IgD-negative memory B cell (primary cell): ENCODE measurements around the gene ACSF3. TPM values are rescaled to one million over a fixed set of nuclear protein-coding genes. Genes with fewer than 3 reads are reported as not detected.
A peak's percentile ranks its signal among the peaks of the same experiment; 100 is the strongest.

ENCODE experiments used
- H3K27ac Mint-ChIP-seq, 3 donors: one replicate each; pipeline ENCODE4 v1.8.0; 2020 to 2022; ENCODE audit warnings: mild to moderate bottlenecking in 3 of 3, mixed read lengths in 3 of 3, moderate library complexity in 1 of 3
- H3K27me3 Mint-ChIP-seq: one replicate; pipeline ENCODE4 v1.8.0; 2021; ENCODE audit warnings: mixed read lengths
- H3K36me3 Mint-ChIP-seq: one replicate; pipeline ENCODE4 v1.8.0; 2020; ENCODE audit warnings: mild to moderate bottlenecking, mixed read lengths
- H3K4me1 Mint-ChIP-seq, 3 donors: one replicate each; pipeline ENCODE4 v1.8.0; 2020 to 2022; ENCODE audit warnings: mixed read lengths in 3 of 3, mild to moderate bottlenecking in 1 of 3
- H3K4me3 Mint-ChIP-seq, 4 donors: one replicate each; pipeline ENCODE4 v1.8.0; 2020 to 2022; ENCODE audit warnings: mild to moderate bottlenecking in 4 of 4, mixed read lengths in 4 of 4, moderate library complexity in 3 of 4
- H3K9me3 Mint-ChIP-seq, 3 donors: one replicate each; pipeline ENCODE4 v1.8.0; 2020 to 2021; ENCODE audit warnings: mixed read lengths in 3 of 3, mild to moderate bottlenecking in 1 of 3
- polyA plus RNA-seq: library from polyadenylated mRNA; unstranded; fragments of 300-500 nt; fragmentation: Illumina TruSeq; gene quantifications from one replicate; pipeline ENCODE4 v1.2.3, GENCODE V29; 2021

Gene ACSF3
- polyA plus RNA-seq, 1 donor from 2014 or later, result 53.9 TPM

GRCh38 chr16:89200124-89200849, 106.6 kb downstream of the ACSF3 start, which contains the start of gene SLC22A31:
Gene SLC22A31 (minus strand): TSS chr16:89200537. CDS start chr16:89200501, 36 bp downstream.
- peaks cover 3% of the 10 kb centered on the region in 3 donors for H3K9me3 Mint-ChIP-seq
- peaks cover 0 to 6% (median 0%) of the 10 kb centered on the region in 3 donors for H3K4me1 Mint-ChIP-seq
- H3K4me3 Mint-ChIP-seq, result peak within 1 kb of the TSS in 2 of 4 donors; percentile 23 to 85
- peaks cover 47% of the 10 kb centered on the region for H3K27me3 Mint-ChIP-seq
- peak within 1 kb of the TSS in 1 of 3 donors; percentile 75 for H3K27ac Mint-ChIP-seq
- no peaks in the 10 kb centered on the region for H3K36me3 Mint-ChIP-seq

- no peaks in the 10 kb centered on the region for H3K36me3 Mint-ChIP-seq
- peak overlapping the region in 1 of 3 donors; percentile 75 for H3K27ac Mint-ChIP-seq
- peaks cover 47% of the 10 kb centered on the region for H3K27me3 Mint-ChIP-seq
- H3K4me1 Mint-ChIP-seq, result peaks cover 0 to 6% (median 0%) of the 10 kb centered on the region in 3 donors
- H3K9me3 Mint-ChIP-seq, result peaks cover 3% of the 10 kb centered on the region in 3 donors
- peak overlapping the region in 2 of 4 donors; percentile 23 to 85 for H3K4me3 Mint-ChIP-seq
Measured at GRCh38 chr16:89200850-89201411, 107.3 kb downstream of the ACSF3 start.

- H3K27me3 Mint-ChIP-seq, result peaks cover 47% of the 10 kb centered on the region
Measured at GRCh38 chr16:89201439-89202377, 108.1 kb downstream of the ACSF3 start.

GRCh38 chr16:89202422-89203215, 109.0 kb downstream of the ACSF3 start:
- H3K9me3 Mint-ChIP-seq, result peaks cover 3% of the 10 kb centered on the region in 3 donors
- peak overlapping the region; percentile 18 to 85 (median 56) for H3K4me3 Mint-ChIP-seq
- H3K27me3 Mint-ChIP-seq, result peaks cover 43% of the 10 kb centered on the region
- H3K27ac Mint-ChIP-seq, result peak overlapping the region; percentile 69 to 80 (median 76)
- H3K36me3 Mint-ChIP-seq, result no peaks in the 10 kb centered on the region
- peaks cover 0 to 6% (median 0%) of the 10 kb centered on the region in 3 donors for H3K4me1 Mint-ChIP-seq

More at GRCh38 chr16:89201439-89202377, 108.1 kb downstream of the ACSF3 start:
- peak overlapping the region in 2 of 3 donors; percentile 67 to 69 for H3K27ac Mint-ChIP-seq
- peaks cover 0 to 6% (median 0%) of the 10 kb centered on the region in 3 donors for H3K4me1 Mint-ChIP-seq
- H3K4me3 Mint-ChIP-seq, result peak overlapping the region in 1 of 4 donors; percentile 37
- H3K36me3 Mint-ChIP-seq, result no peaks in the 10 kb centered on the region
- peaks cover 3% of the 10 kb centered on the region in 3 donors for H3K9me3 Mint-ChIP-seq

Other genes starting within 250 kb of the ACSF3 start
- gene GALNS, start 236.9 kb upstream of the ACSF3 start, polyA plus RNA-seq, result 8.4 TPM
- 86.1 TPM for gene TRAPPC2L, start 236.7 kb upstream of the ACSF3 start, polyA plus RNA-seq
- not detected for gene PABPN1L, start 227.2 kb upstream of the ACSF3 start, polyA plus RNA-seq
- 38.8 TPM for gene CBFA2T3, start 116.6 kb upstream of the ACSF3 start, polyA plus RNA-seq
- not detected for gene CDH15, start 77.9 kb downstream of the ACSF3 start, polyA plus RNA-seq
- gene SLC22A31, start 106.7 kb downstream of the ACSF3 start, polyA plus RNA-seq, result not detected
- gene ZNF778, start 123.9 kb downstream of the ACSF3 start, polyA plus RNA-seq, result 1.3 TPM